GM12878 (cell line): Measurements from ENCODE around the gene P3R3URF. TPM values are rescaled to one million over a fixed set of nuclear protein-coding genes. Genes with fewer than 3 reads are reported as not detected.

ENCODE experiments used
- E2F4 ChIP-seq: IDR thresholded peaks from 2 replicates; pipeline ENCODE4 v1.6.1; 2012; ENCODE audit warnings: low read depth, low read length, improper control_type of control experiment
- EZH2 ChIP-seq: IDR thresholded peaks from 2 replicates; pipeline ENCODE4 v1.6.1; 2012; ENCODE audit warnings: low read depth, mild to moderate bottlenecking, control low read depth, inconsistent platforms, low read length, borderline replicate concordance; ENCODE audit not compliant: control insufficient read depth
- NFYA ChIP-seq: IDR thresholded peaks from 2 replicates; pipeline ENCODE4 v1.6.1; 2011; ENCODE audit warnings: low read depth, mild to moderate bottlenecking, low read length, improper control_type of control experiment, borderline replicate concordance
- REST ChIP-seq: IDR thresholded peaks from 2 replicates; pipeline ENCODE4 v1.6.1; 2012; ENCODE audit warnings: mild to moderate bottlenecking, low read depth, low read length
- TARDBP ChIP-seq: IDR thresholded peaks from 2 replicates; pipeline ENCODE4 v1.6.1; 2016; ENCODE audit warnings: borderline replicate concordance
- TCF7 ChIP-seq: IDR thresholded peaks from 2 replicates; pipeline ENCODE4 v1.6.1; 2014; ENCODE audit warnings: antibody characterized with exemption, borderline replicate concordance
- ZNF592 ChIP-seq: fragments of 450-650 bp; IDR thresholded peaks from 2 replicates; pipeline ENCODE4 v1.6.1; 2017; ENCODE audit warnings: mild to moderate bottlenecking, moderate library complexity
- polyA plus RNA-seq, 11 experiments: library from polyadenylated mRNA; depleted of rRNA in 4 of 11; unstranded in 6 of 11; stranded (reverse) in 5 of 11; fragments of >200 nt; fragmentation: Nextera tagmentation in 4 of 11; fragmentation: Illumina TruSeq in 1 of 11; extraction: Ambion mirVana in 4 of 11; extraction: Trizol in 1 of 11; gene quantifications; 1 replicate in 1 of 11; 2 replicates in 10 of 11; pipeline versions ENCODE4 v1.2.1 to v1.2.3, GENCODE V29; 2011 to 2016; ENCODE audit warnings: inconsistent platforms in 2 of 11, missing spikeins in 2 of 11, low read depth in 1 of 11
- total RNA-seq, 4 experiments: library from RNA; depleted of rRNA in 3 of 4; stranded (reverse); fragments of >200 nt in 3 of 4; fragmentation: Illumina TruSeq in 1 of 4; extraction: Trizol in 1 of 4; gene quantifications; 2 replicates each; pipeline versions ENCODE4 v1.2.1 to v1.2.3, GENCODE V29; 2013 to 2021

P3R3URF gene
- total and polyA plus RNA-seq, 10 of the 15 experiments (the other 5 are each of a cell fraction or from before 2014, with no cell fraction given) = not detected

- TF ChIP-seq E2F4 (no peak), TARDBP (no peak), REST (no peak), ZNF592 (no peak), EZH2 (no peak), TCF7 (no peak), NFYA (no peak)
These were observed 34.8 kb upstream of the P3R3URF start (continued) for GRCh38 chr1:46211051-46211450.
